22Rv1 (cell line): ENCODE measurements around the gene SPHKAP.

ENCODE experiments used
- H3K27ac ChIP-seq: fragments of 450-650 bp; 2 replicates; pipeline ENCODE4 v1.5.1; 2017
- CTCF ChIP-seq: fragments of 450-650 bp; IDR thresholded peaks from 2 replicates; pipeline ENCODE4 v1.5.1; 2017; ENCODE audit warnings: mild to moderate bottlenecking
- ZFX ChIP-seq: fragments of 450-650 bp; IDR thresholded peaks from 2 replicates; pipeline ENCODE4 v1.6.1; 2017; ENCODE audit warnings: antibody characterized with exemption, borderline replicate concordance

Gene SPHKAP

GRCh38 chr2:228067309-228067708, 114.2 kb downstream of the SPHKAP start:
- TF ChIP-seq ZFX (no peak), CTCF (no peak)
- H3K27ac ChIP-seq, result no peak overlapping the region

- no peak overlapping the region for H3K27ac ChIP-seq
- no peak for TF ChIP-seq ZFX
These were observed 115.2 kb downstream of the SPHKAP start for GRCh38 chr2:228066126-228066798.

- TF ChIP-seq CTCF (no peak), ZFX (no peak)
- H3K27ac ChIP-seq, result no peak overlapping the region
These were observed 115.8 kb downstream of the SPHKAP start for GRCh38 chr2:228065686-228066085.

GRCh38 chr2:228064796-228065315, 116.6 kb downstream of the SPHKAP start:
- TF ChIP-seq CTCF (no peak), ZFX (no peak)
- H3K27ac ChIP-seq, result no peak overlapping the region

- no peak for TF ChIP-seq CTCF
- no peak for TF ChIP-seq ZFX
- H3K27ac ChIP-seq, result no peak overlapping the region
These were observed 117.5 kb downstream of the SPHKAP start for GRCh38 chr2:228064024-228064423.

GRCh38 chr2:228063558-228063957, 117.9 kb downstream of the SPHKAP start:
- no peak overlapping the region for H3K27ac ChIP-seq
- TF ChIP-seq ZFX, result no peak
- no peak for TF ChIP-seq CTCF

GRCh38 chr2:228059735-228060134, 121.8 kb downstream of the SPHKAP start:
- no peak overlapping the region for H3K27ac ChIP-seq
- TF ChIP-seq CTCF (no peak), ZFX (no peak)
